ENCODE measurements around the gene CCL8.

The CCL8 gene

DNA sequence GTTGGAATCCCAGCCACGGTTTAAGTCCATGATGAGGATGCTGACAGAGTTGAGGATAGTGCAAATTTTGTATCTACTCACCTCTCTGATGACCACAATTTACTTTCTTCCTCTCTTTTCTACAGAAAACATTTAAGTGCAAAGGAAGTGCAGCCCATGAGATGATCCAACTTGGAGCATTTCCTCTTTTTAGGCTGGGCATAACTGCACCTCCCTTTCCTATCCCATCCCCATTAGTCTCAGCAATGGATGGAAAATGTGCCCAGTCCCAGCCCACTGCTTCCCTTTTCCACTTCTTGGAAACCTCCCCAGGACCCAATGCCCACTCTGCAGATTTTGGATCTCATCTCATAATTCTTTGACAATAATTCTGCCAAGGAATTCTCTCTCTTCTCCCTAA, 16.6 kb upstream of the CCL8 start:
- no peak for DNase-seq (ENCODE audit: low read depth)
- no peak overlapping the region for H3K4me3 ChIP-seq (ENCODE audit: low read depth, low read length)
- TF ChIP-seq, protein P1, sequence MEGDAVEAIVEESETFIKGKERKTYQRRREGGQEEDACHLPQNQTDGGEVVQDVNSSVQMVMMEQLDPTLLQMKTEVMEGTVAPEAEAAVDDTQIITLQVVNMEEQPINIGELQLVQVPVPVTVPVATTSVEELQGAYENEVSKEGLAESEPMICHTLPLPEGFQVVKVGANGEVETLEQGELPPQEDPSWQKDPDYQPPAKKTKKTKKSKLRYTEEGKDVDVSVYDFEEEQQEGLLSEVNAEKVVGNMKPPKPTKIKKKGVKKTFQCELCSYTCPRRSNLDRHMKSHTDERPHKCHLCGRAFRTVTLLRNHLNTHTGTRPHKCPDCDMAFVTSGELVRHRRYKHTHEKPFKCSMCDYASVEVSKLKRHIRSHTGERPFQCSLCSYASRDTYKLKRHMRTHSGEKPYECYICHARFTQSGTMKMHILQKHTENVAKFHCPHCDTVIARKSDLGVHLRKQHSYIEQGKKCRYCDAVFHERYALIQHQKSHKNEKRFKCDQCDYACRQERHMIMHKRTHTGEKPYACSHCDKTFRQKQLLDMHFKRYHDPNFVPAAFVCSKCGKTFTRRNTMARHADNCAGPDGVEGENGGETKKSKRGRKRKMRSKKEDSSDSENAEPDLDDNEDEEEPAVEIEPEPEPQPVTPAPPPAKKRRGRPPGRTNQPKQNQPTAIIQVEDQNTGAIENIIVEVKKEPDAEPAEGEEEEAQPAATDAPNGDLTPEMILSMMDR (conservative IDR thresholded peaks at IDR 0.05; ENCODE audit: low read depth, low read length), result no peak

DNA sequence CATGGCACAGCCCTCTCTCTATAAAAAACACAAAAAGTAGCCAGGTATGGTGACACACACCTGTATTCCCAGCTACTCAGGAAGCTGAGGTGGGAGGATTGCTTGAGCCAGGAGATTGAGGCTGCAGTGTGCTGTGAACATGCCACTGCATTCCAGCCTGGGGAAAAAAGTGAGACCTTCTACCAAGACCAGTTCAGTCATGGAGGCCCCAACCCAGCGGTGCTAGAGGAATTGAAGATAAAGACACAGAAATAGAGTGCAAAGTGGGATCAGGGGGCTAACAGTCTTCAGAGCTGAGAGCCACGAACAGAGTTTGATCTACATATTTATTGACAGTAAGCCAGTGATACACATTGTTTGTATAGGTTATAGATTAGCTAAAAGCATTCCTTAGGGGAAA, 15.6 kb upstream of the CCL8 start:
- no peak overlapping the region for H3K4me3 ChIP-seq (ENCODE audit: low read depth, low read length)
- no peak for DNase-seq (ENCODE audit: low read depth)
- TF ChIP-seq, protein P1 (conservative IDR thresholded peaks at IDR 0.05; ENCODE audit: low read depth, low read length), result no peak

DNA sequence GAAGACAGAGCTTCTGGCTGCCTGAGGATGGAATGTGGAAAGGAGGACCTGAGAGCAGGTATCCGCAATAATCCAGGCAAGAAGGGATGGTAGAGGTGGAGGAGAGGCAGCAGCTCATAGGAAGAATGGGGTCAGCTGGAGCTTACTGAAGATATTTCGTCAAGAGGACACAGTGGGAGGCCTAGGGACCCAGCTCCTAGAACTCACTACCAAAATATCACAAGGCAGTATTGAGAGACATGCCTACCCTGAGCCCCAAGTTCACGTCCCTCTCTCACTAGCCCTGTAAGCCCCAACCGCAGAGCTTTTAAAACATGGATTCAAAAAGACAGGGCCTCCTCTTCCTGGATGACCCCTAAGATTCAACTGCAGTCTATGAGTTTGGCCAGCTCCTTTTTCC, 14.2 kb upstream of the CCL8 start:
- TF ChIP-seq, protein P1 (conservative IDR thresholded peaks at IDR 0.05; ENCODE audit: low read depth, low read length), result no peak
- DNase-seq (ENCODE audit: low read depth), result no peak
- H3K4me3 ChIP-seq (ENCODE audit: low read depth, low read length), result no peak overlapping the region

DNA sequence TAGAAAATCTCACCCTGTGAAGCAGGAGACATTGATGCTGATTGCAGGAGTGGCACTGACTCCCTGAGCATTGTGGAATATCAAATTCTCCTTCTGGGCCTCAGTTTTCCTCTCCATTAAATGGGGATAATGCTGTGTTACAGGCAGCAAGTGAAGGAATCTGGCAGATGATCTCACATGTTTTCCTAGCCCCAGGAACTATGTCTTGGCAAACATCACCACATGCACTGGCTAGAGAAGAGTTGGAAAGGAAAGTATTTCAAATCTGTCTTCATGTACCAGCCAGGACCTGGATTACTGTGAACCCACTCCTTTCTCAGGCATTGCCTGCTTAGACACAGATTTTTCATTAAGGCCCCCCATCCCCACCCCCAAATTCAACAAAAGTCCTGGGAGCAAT, 13.6 kb upstream of the CCL8 start:
- H3K4me3 ChIP-seq (ENCODE audit: low read depth, low read length), result no peak overlapping the region
- TF ChIP-seq, protein P1 (conservative IDR thresholded peaks at IDR 0.05; ENCODE audit: low read depth, low read length), result no peak
- peak; percentile 10 for DNase-seq (ENCODE audit: low read depth)

DNA sequence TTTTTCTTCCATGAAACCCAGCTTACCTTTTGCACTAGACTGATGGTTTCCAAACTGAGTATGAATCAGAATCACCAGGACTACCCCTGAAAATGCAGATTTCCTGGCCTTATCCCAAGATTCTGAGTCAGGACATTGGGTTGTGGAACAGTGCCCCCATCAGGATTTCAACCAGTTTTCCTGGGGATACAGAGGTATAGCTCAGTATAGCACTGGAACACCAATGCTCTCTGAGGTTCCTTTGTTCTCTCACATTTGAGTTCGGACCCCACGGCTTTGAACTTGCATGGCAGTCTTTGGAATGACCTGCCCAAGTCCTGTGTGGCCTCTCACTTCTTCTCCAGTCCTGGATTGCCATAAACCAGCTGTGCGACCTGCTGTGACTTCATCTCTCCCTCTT, 12.8 kb upstream of the CCL8 start:
- H3K4me3 ChIP-seq (ENCODE audit: low read depth, low read length), result no peak overlapping the region
- DNase-seq (ENCODE audit: low read depth), result peak; percentile 70
- TF ChIP-seq, protein P1 (conservative IDR thresholded peaks at IDR 0.05; ENCODE audit: low read depth, low read length), result peak; percentile 52

DNA sequence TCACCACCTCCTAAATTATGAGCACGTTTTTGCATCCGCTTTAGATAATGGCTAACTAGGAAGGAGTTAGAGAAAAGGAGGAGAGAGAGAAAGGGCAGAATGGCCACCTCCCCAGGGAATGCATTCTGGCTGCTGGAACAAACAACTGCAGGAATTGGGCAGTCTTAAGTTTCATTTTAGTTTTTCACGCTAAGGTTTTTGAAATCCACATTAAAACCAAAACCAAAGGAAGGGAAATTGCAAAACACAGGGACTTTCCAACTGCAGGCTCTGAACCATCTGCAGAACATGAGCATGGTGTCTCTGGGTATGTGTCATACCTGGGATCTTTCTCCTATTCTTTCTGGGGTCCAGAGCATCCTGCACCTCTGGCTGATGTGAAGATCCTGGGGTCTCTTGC, 12.1 kb upstream of the CCL8 start:
- TF ChIP-seq, protein P1 (conservative IDR thresholded peaks at IDR 0.05; ENCODE audit: low read depth, low read length), result no peak
- H3K4me3 ChIP-seq (ENCODE audit: low read depth, low read length), result no peak overlapping the region
- peak; percentile 79 for DNase-seq (ENCODE audit: low read depth)

DNA sequence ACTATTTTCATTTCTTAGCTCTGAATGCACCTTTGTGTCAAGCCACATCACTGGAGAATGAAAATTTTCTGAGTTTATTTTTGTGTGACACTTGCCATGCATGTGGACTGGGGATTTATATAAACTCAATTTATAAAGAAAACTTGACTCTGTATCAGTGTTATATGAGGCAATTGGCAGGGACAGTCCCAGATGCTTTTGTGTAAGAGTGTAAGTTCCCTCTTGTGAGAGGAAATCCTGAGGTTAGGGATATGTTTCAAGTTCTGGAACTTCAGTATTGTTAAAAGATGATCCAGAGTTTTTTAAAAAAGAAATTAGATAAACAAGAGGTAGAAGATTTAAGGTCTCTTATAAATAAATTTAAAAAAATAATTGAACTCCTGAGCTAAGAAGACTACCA, 10.9 kb upstream of the CCL8 start:
- TF ChIP-seq, protein P1 (conservative IDR thresholded peaks at IDR 0.05; ENCODE audit: low read depth, low read length), result no peak
- peak; percentile 14 for DNase-seq (ENCODE audit: low read depth)
- no peak overlapping the region for H3K4me3 ChIP-seq (ENCODE audit: low read depth, low read length)
